SU-DHL-6 (cell line): ENCODE results near the gene CDKN1A.

Experiments
- H2AFZ ChIP-seq: fragments of 200-600 bp; sonication (generic); 2 replicates; pipeline ENCODE4 v1.6.1; 2014; ENCODE audit warnings: low read depth, mild to moderate bottlenecking, moderate library complexity, mixed read lengths, antibody characterized with exemption, low read length; ENCODE audit not compliant: severe bottlenecking
- H3F3A ChIP-seq: fragments of 200-600 bp; shearing (Covaris generic); 2 replicates; pipeline ENCODE4 v1.6.0; 2016; ENCODE audit warnings: antibody characterized with exemption, mild to moderate bottlenecking; ENCODE audit not compliant: insufficient read depth
- H3K27ac ChIP-seq: fragments of 200-600 bp; sonication (generic); 2 replicates; pipeline ENCODE4 v1.5.1; 2016; ENCODE audit warnings: low read depth, mild to moderate bottlenecking, low read length, moderate library complexity, mixed read lengths
- H3K27me3 ChIP-seq: fragments of 200-600 bp; sonication (generic), shearing (Covaris generic); 2 replicates; pipeline ENCODE4 v1.6.0; 2014; ENCODE audit warnings: mild to moderate bottlenecking, low read length
- H3K36me3 ChIP-seq: fragments of 200-600 bp; sonication (generic); 2 replicates; pipeline ENCODE4 v1.6.1; 2014; ENCODE audit warnings: mild to moderate bottlenecking, low read length, mixed read lengths
- H3K4me2 ChIP-seq: fragments of 300-600, 200-600 bp; shearing (Covaris generic), sonication (generic); 2 replicates; pipeline ENCODE4 v1.6.0; 2014; ENCODE audit warnings: low read length, low read depth, mild to moderate bottlenecking; ENCODE audit not compliant: poor library complexity, severe bottlenecking
- H3K4me3 ChIP-seq: fragments of 200-600 bp; sonication (generic); 2 replicates; pipeline ENCODE4 v1.5.1; 2014; ENCODE audit warnings: antibody characterized with exemption, low read length, mild to moderate bottlenecking, mixed read lengths; ENCODE audit not compliant: insufficient read depth, poor library complexity, severe bottlenecking
- H3K79me2 ChIP-seq: fragments of 200-600 bp; sonication (generic); 2 replicates; pipeline ENCODE4 v1.6.1; 2014; ENCODE audit warnings: mild to moderate bottlenecking, low read length, moderate library complexity; ENCODE audit not compliant: insufficient read depth
- H3K9ac ChIP-seq: fragments of 200-600 bp; sonication (generic); 2 replicates; pipeline ENCODE4 v1.7.0; 2014; ENCODE audit warnings: mild to moderate bottlenecking, low read length
- H3K9me2 ChIP-seq: fragments of 200-600 bp; sonication (generic); replicated peaks from 2 replicates; pipeline ENCODE4 v1.6.1; 2014; ENCODE audit warnings: low read length; ENCODE audit not compliant: insufficient read depth
- H3K9me3 ChIP-seq: fragments of 200-600 bp; sonication (generic); 2 replicates; pipeline ENCODE4 v1.6.1; 2014; ENCODE audit warnings: low read length, mixed read lengths; ENCODE audit not compliant: insufficient read depth
- H4K20me1 ChIP-seq: fragments of 200-600 bp; sonication (generic); 2 replicates; pipeline ENCODE4 v1.6.1; 2014; ENCODE audit warnings: low read depth, mild to moderate bottlenecking, antibody characterized with exemption, low read length, moderate library complexity, mixed read lengths
- CTCF ChIP-seq: fragments of 200-600 bp; sonication (generic); IDR thresholded peaks from one replicate; pipeline ENCODE4 v1.5.1; 2017; ENCODE audit warnings: antibody characterized with exemption, mild to moderate bottlenecking, low read length, moderate library complexity; ENCODE audit not compliant: insufficient read depth, poor library complexity, severe bottlenecking
- EZH2phosphoT487 ChIP-seq: fragments of 200-600 bp; sonication (generic), shearing (Covaris generic); conservative IDR thresholded peaks from 2 replicates; pipeline ENCODE4 v1.6.1; 2018; ENCODE audit warnings: mild to moderate bottlenecking, antibody characterized with exemption, low read length, moderate library complexity, mixed read lengths

The CDKN1A gene

GRCh38 chr6:36636687-36637418 is 41.7 kb upstream of the CDKN1A start:
- Histone ChIP-seq H3K9ac (no peak overlapping the region), H3F3A (no peaks in the 10 kb centered on the region), H3K36me3 (no peaks in the 10 kb centered on the region), H3K27ac (no peak overlapping the region), H3K4me3 (no peak overlapping the region), H4K20me1 (no peaks in the 10 kb centered on the region), H3K4me2 (no peak overlapping the region), H3K9me2 (no peaks in the 10 kb centered on the region), H3K79me2 (no peaks in the 10 kb centered on the region), H3K27me3 (no peaks in the 10 kb centered on the region), H3K9me3 (no peaks in the 10 kb centered on the region), H2AFZ (no peak overlapping the region)
- TF ChIP-seq EZH2phosphoT487 (no peak), CTCF (no peak)

GRCh38 chr6:36638579-36638978 is 39.9 kb upstream of the CDKN1A start:
- no peak overlapping the region for H3K9ac ChIP-seq
- no peaks in the 10 kb centered on the region for H3K9me3 ChIP-seq
- no peak for TF ChIP-seq EZH2phosphoT487
- TF ChIP-seq CTCF, result no peak
- H3K79me2 ChIP-seq, result no peaks in the 10 kb centered on the region
- H3K4me3 ChIP-seq, result no peak overlapping the region
- H3K27ac ChIP-seq, result no peak overlapping the region
- no peak overlapping the region for H2AFZ ChIP-seq
- H3K27me3 ChIP-seq, result no peaks in the 10 kb centered on the region
- no peaks in the 10 kb centered on the region for H4K20me1 ChIP-seq
- H3K4me2 ChIP-seq, result no peak overlapping the region
- H3K9me2 ChIP-seq, result no peaks in the 10 kb centered on the region
- H3F3A ChIP-seq, result no peaks in the 10 kb centered on the region
- H3K36me3 ChIP-seq, result no peaks in the 10 kb centered on the region

- no peaks in the 10 kb centered on the region for H3K9me3 ChIP-seq
- no peaks in the 10 kb centered on the region for H3K79me2 ChIP-seq
- H3F3A ChIP-seq, result no peaks in the 10 kb centered on the region
- no peak overlapping the region for H3K9ac ChIP-seq
- TF ChIP-seq CTCF (no peak), EZH2phosphoT487 (no peak)
- H3K4me3 ChIP-seq, result no peak overlapping the region
- no peak overlapping the region for H2AFZ ChIP-seq
- no peak overlapping the region for H3K4me2 ChIP-seq
- H3K36me3 ChIP-seq, result no peaks in the 10 kb centered on the region
- no peak overlapping the region for H3K27ac ChIP-seq
- no peaks in the 10 kb centered on the region for H4K20me1 ChIP-seq
- no peaks in the 10 kb centered on the region for H3K27me3 ChIP-seq
- no peaks in the 10 kb centered on the region for H3K9me2 ChIP-seq
Observed at GRCh38 chr6:36639171-36639808, 39.2 kb upstream of the CDKN1A start.
